HEK293T (cell line): ENCODE results near the gene COX6B2.
"Not testable (repeated sequence)": the region's sequence is repeated elsewhere in the genome, so short reads cannot be mapped to it uniquely, and the experiment has no call there.

Source experiments
- CTCF ChIA-PET: fragments of 350-600 bp; formaldehyde crosslinking; extraction: SDS; loops from one replicate; lab custom pipeline; 2021; ENCODE audit warnings: antibody characterized with exemption, inconsistent platforms; lab: Yijun Ruan, JAX
- POLR2A ChIA-PET: fragments of 350-600 bp; formaldehyde crosslinking; extraction: SDS; loops from one replicate; lab custom pipeline; 2020; ENCODE audit warnings: antibody characterized with exemption, inconsistent platforms; lab: Yijun Ruan, JAX
- DNase-seq: peaks from one replicate; pipeline ENCODE4 v3.0.0; 2012; ENCODE audit warnings: mixed read lengths; ENCODE audit errors: extremely low spot score
- ARNT ChIP-seq: fragments of 450-650 bp; IDR thresholded peaks from 2 replicates; pipeline ENCODE4 v1.6.1; 2017; ENCODE audit warnings: mild to moderate bottlenecking
- BHLHE40 ChIP-seq: fragments of 450-650 bp; IDR thresholded peaks from 2 replicates; pipeline ENCODE4 v1.6.1; 2016; ENCODE audit warnings: mild to moderate bottlenecking, moderate library complexity, borderline replicate concordance
- CTBP1 ChIP-seq: fragments of 450-650 bp; IDR thresholded peaks from 2 replicates; pipeline ENCODE4 v1.6.1; 2016; ENCODE audit warnings: borderline replicate concordance
- ELF4 ChIP-seq: fragments of 450-650 bp; IDR thresholded peaks from 2 replicates; pipeline ENCODE4 v1.6.1; 2017; ENCODE audit warnings: antibody characterized with exemption
- FOXA1 ChIP-seq: fragments of 450-650 bp; IDR thresholded peaks from 2 replicates; pipeline ENCODE4 v1.6.1; 2016; ENCODE audit warnings: mild to moderate bottlenecking
- FOXK2 ChIP-seq: fragments of 450-650 bp; IDR thresholded peaks from 2 replicates; pipeline ENCODE4 v1.6.1; 2016; ENCODE audit warnings: mild to moderate bottlenecking
- FOXM1 ChIP-seq: fragments of 450-650 bp; IDR thresholded peaks from 2 replicates; pipeline ENCODE4 v1.6.1; 2017; ENCODE audit warnings: mild to moderate bottlenecking, borderline replicate concordance
- HDGF ChIP-seq: fragments of 450-650 bp; IDR thresholded peaks from 2 replicates; pipeline ENCODE4 v1.6.1; 2017; ENCODE audit warnings: antibody characterized with exemption, borderline replicate concordance
- L3MBTL2 ChIP-seq: fragments of 450-650 bp; conservative IDR thresholded peaks from 2 replicates; pipeline ENCODE4 v1.6.1; 2016; ENCODE audit warnings: mild to moderate bottlenecking
- LEF1 ChIP-seq: fragments of 450-650 bp; IDR thresholded peaks from 2 replicates; pipeline ENCODE4 v1.6.1; 2017; ENCODE audit warnings: mild to moderate bottlenecking, borderline replicate concordance
- NFRKB ChIP-seq: fragments of 450-650 bp; IDR thresholded peaks from 2 replicates; pipeline ENCODE4 v1.6.1; 2016; ENCODE audit warnings: mild to moderate bottlenecking, moderate library complexity
- SP1 ChIP-seq: fragments of 450-650 bp; IDR thresholded peaks from 2 replicates; pipeline ENCODE4 v1.6.1; 2017
- SUZ12 ChIP-seq: fragments of 450-650 bp; IDR thresholded peaks from 2 replicates; pipeline ENCODE4 v1.6.1; 2016; ENCODE audit warnings: mild to moderate bottlenecking
- TARDBP ChIP-seq: fragments of 450-650 bp; IDR thresholded peaks from 2 replicates; pipeline ENCODE4 v1.6.1; 2016
- ZNF384 ChIP-seq: fragments of 450-650 bp; IDR thresholded peaks from 2 replicates; pipeline ENCODE4 v1.6.1; 2016
- TF ChIP-seq, protein P1 (sequence below): fragments of 450-650 bp; IDR thresholded peaks from 2 replicates; pipeline ENCODE4 v1.6.1; 2016

COX6B2 gene, protein sequence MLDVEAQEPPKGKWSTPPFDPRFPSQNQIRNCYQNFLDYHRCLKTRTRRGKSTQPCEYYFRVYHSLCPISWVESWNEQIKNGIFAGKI

DNA sequence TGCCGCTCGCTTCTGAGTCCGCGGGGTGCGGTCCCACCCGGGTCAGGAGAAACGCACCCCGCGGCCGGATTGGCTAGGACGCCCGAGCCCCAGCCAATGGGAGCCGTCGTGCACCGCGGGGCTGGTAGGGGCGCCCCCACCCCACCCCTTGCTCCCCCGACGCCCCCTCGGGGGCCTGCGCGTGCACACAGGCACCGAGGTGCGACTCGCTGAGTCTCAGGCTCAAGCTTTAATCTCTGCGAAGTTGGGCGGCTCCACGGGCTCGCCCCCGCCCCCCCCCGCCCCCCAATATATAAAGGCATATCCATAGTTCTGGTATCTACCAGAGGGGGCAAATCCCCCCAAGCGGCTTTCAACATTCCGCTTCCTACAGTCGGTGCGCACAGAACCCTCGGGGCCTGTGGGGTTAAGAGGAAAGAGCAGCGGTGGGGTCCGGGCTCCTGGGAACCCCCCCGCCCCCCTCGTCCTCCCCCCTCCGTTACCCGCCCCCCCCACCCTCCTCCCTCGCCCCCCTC, at the start of gene COX6B2:
COX6B2 (minus strand) TSS at position 22 of the 515 bp plus-strand sequence. CDS start 198 bp downstream, outside the sequence.
- TF ChIP-seq FOXK2 (no peak), TARDBP (no peak), SUZ12 (no peak), BHLHE40 (no peak), LEF1 (no peak), HDGF (no peak), ELF4 (no peak), ARNT (no peak), FOXA1 (no peak), CTBP1 (no peak), FOXM1 (no peak), SP1 (no peak), NFRKB (no peak)
- TF ChIP-seq, protein P1, sequence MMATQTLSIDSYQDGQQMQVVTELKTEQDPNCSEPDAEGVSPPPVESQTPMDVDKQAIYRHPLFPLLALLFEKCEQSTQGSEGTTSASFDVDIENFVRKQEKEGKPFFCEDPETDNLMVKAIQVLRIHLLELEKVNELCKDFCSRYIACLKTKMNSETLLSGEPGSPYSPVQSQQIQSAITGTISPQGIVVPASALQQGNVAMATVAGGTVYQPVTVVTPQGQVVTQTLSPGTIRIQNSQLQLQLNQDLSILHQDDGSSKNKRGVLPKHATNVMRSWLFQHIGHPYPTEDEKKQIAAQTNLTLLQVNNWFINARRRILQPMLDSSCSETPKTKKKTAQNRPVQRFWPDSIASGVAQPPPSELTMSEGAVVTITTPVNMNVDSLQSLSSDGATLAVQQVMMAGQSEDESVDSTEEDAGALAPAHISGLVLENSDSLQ = no peak
- POLR2A ChIA-PET = no interaction called here
- CTCF ChIA-PET = no interaction called here
- DNase-seq = no peak

DNA sequence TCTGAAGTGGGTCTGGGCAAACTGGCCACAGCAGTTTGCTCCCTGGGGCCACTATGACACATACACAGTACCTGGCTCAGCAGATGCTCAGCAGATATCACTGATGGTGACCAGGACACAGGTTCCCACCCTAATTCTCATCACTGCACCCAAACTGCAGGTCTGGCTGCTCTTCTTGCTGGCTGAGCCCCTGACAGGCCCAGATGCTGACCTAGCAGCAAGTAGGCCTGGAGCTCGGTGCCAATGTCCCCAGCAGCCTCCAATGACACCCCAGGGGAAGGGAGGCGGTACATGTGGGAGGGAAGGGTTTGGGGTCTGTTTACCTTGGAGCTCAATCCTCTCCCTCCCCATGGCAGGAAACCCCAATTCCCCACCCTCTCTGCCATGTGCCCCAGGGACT, 48.0 kb upstream of the COX6B2 start:
- DNase-seq = no peak
- ChIA-PET CTCF (no interaction called here), POLR2A (interaction anchor here (0.7 to 1.0 kb wide), 2 partner anchors 27 to 63 kb away, joined by 3 read pairs; no protein-coding TSS in a partner anchor)
- no peak for TF ChIP-seq SUZ12
- TF ChIP-seq ELF4 = no peak
- no peak for TF ChIP-seq L3MBTL2
- no peak for TF ChIP-seq SP1
- no peak for TF ChIP-seq BHLHE40
- no peak for TF ChIP-seq NFRKB
- no peak for TF ChIP-seq FOXA1
- TF ChIP-seq LEF1 = no peak
- no peak for TF ChIP-seq HDGF
- TF ChIP-seq ARNT = no peak
- TF ChIP-seq CTBP1 = no peak
- no peak for TF ChIP-seq ZNF384
- TF ChIP-seq, protein P1 = no peak
- TF ChIP-seq FOXM1 = no peak
- TF ChIP-seq TARDBP = no peak

DNA sequence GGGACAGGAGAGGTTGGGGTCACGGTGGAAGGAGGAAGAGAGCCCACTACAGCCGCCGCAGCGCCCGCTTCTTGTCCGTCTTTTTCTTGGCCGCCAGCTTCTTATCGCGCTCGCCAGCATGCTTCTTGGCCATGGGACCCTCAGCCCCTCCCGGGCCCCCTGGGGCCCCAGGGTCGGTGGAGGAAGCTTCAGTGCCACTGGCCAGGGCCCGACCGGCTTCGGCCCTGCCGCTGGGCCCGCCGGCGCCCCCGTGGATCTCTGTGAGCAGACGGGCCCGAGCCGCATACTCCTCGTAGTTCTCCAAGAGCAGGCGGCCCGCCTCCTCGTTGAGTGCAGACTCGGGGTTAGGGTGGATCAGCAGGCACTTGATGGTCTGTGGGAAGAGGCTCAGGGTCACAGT, 46.9 kb upstream of the COX6B2 start:
- DNase-seq, CTCF ChIA-PET: not testable (repeated sequence)
- POLR2A ChIA-PET = interaction anchor here (0.6 to 3.0 kb wide), 2 partner anchors 11 to 100 kb away, joined by 3 to 13 read pairs; no protein-coding TSS in a partner anchor

DNA sequence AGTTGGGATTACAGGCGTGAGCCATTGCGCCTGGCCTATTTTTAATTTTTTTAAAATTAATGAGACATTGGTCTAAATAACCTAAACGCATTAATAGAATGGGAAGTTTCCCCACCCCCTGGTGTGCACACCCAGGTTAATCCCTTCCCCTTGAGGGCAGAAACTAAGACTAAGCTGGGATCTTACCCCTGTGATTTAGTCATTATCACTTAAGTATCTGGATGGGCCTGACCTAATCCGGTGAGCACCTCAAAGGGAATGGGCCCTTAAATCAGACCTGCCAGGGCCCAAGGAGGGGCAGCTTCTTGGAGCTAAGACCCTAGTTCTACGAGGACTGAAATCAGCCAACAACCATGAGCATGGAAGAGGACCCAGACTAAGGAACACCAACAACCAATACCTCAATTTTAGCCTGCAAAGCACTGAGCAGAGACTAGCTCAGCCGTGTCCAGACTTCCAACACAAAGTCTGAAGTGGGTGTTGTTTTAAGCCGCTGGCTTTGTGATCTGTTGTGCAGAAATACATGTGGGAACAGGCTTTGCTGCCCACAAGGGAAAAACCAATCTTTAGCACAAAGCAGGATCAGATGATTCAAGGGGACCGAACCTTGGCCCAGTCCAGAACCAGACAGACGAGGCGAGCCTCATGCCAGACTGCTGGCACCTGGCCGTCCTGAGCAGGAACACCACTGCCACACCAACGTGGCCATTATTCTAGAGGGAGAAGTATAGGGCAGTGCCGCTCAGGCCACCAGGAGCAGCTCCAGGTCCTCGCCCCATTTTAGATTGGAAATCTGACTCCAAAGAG, 46.0 kb upstream of the COX6B2 start:
- ChIA-PET CTCF (interaction anchor here (1.5 kb wide), 1 partner anchor 108 kb away, joined by 4 read pairs; no protein-coding TSS in a partner anchor), POLR2A (interaction anchor here (1.2 to 3.0 kb wide), 2 partner anchors 10 to 12 kb away, joined by 3 to 13 read pairs; no protein-coding TSS in a partner anchor)
- TF ChIP-seq HDGF (no peak), TARDBP (no peak), LEF1 (no peak), FOXM1 (no peak), BHLHE40 (no peak), FOXA1 (no peak), SUZ12 (no peak), ELF4 (no peak)
- no peak for DNase-seq

DNA sequence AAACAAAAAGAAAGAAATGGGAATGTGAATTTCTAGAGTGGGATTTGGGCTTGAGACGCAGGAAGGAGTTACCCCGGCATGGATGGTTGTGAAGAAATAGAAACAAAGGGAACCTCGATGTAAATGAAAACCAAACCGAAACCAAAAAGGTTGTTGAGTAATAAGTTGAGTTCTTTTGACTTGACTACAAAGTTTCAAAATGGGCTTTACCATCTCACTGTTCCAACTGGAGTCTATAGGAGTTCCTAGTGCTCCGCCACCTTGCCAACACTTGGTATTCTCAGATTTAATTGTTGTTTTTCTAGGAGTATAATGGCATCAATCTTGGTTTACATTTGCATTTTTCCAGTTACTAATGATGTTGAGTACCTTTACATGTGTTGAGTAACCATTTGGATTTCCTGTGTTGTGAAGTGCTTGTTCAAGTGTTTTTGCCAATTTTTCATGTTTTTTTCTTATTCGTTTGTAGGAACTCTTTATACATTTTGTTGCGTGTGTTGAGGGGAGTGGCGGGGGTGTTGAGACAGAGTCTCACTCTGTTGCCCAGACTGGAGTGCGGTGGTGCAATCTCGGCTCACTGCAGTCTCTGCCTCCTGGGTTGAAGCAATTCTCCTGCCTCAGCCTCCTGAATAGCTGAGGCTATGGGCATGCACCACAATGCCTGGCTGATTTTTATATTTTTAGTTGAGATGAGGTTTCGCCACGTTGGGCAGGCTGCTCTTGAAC, 43.8 kb upstream of the COX6B2 start:
- ChIA-PET CTCF (no interaction called here), POLR2A (interaction anchor here (0.8 to 3.0 kb wide), 4 partner anchors 8 to 30 kb away, joined by 3 to 13 read pairs (median 4); no protein-coding TSS in a partner anchor)
- no peak for DNase-seq
- TF ChIP-seq FOXM1 (no peak), FOXK2 (no peak), SP1 (no peak), ARNT (no peak), ZNF384 (no peak), SUZ12 (no peak), CTBP1 (no peak), FOXA1 (no peak), LEF1 (no peak), NFRKB (no peak), L3MBTL2 (no peak), HDGF (no peak)
- TF ChIP-seq, protein P1 = no peak
